A549 treated with CORT108297 at 1 μM for 4 hours (cell line): Measurements from ENCODE around the gene OSTM1. TPM values are rescaled to one million over a fixed set of nuclear protein-coding genes. Genes with fewer than 3 reads are reported as not detected.

Source experiments
- total RNA-seq: library from RNA; stranded (reverse); fragments of 200-300 nt; extraction: Qiagen RNA extraction; gene quantifications from 5 replicates; pipeline ENCODE4 v1.2.3, GENCODE V29; 2022

Gene OSTM1, protein sequence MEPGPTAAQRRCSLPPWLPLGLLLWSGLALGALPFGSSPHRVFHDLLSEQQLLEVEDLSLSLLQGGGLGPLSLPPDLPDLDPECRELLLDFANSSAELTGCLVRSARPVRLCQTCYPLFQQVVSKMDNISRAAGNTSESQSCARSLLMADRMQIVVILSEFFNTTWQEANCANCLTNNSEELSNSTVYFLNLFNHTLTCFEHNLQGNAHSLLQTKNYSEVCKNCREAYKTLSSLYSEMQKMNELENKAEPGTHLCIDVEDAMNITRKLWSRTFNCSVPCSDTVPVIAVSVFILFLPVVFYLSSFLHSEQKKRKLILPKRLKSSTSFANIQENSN
- total RNA-seq: 18.9 to 28.2 TPM (median 23.8 TPM) in 5 replicates

DNA sequence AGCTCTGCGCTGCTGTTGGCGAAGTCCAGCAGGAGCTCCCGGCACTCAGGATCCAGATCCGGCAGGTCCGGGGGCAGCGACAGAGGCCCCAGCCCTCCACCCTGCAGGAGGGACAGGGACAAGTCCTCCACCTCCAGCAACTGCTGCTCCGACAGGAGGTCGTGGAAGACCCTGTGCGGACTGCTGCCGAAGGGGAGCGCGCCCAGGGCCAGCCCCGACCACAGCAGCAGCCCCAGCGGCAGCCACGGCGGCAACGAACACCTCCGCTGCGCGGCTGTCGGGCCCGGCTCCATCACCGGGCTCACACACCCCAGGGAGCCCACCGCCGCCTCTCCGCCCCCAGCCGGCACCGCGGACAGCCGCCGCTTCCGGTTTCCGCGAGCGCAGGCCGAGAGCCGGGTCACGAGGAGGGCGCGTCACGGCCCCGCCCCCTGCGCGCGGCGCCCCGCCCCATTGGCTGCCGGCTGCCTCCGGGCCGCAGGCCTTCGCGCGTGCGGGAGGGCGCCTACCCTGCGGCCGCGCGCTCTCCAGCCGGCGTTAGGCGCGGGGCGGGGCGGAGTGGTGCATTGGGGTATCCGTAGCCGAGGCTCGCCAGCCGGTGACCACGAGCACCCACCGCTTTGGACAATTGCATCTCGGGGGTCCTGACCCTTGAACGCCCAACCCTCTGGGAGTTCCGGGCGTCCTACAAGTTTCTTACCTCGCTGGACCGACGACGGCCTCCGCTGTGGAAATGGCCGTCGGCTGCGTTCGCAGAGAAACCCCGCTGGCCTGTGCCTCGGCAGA lies at the start of gene OSTM1:
OSTM1 (minus strand) TSS at position 383 of the 786 bp plus-strand sequence; CDS start at position 293, 90 bp downstream.

Other genes with a start within 250 kb of the OSTM1 start
- gene SEC63, start 116.5 kb downstream of the OSTM1 start, total RNA-seq: 19.8 to 27.2 TPM (median 22.2 TPM) in 5 replicates
- gene NR2E1, start 91.3 kb upstream of the OSTM1 start, total RNA-seq: 0.03 to 0.09 TPM (median 0.04 TPM) in 4 of 5 replicates, not detected in the other
- gene SNX3, start 186.3 kb upstream of the OSTM1 start, total RNA-seq: 81.9 to 117 TPM (median 109 TPM) in 5 replicates
- gene AFG1L, start 220.3 kb upstream of the OSTM1 start, total RNA-seq: 1.0 to 2.7 TPM (median 1.6 TPM) in 5 replicates